HG02623 (cell line): ENCODE data around the gene CD19.
"Not testable (repeated sequence)": the region's sequence is repeated elsewhere in the genome, so short reads cannot be mapped to it uniquely, and the experiment has no call there.

Experiments used
- ATAC-seq: cut with Tn5 transposase; IDR thresholded peaks from one replicate; pipeline ENCODE4 v1.9.1; 2021; ENCODE audit warnings: moderate library complexity; ENCODE audit not compliant: unreplicated experiment

CD19 gene

GRCh38 chr16:28905800-28906372, 25.9 kb upstream of the CD19 start:
- ATAC-seq, result no peak

- no peak for ATAC-seq
Observed at GRCh38 chr16:28910086-28911031, 21.4 kb upstream of the CD19 start.

- no peak for ATAC-seq
Observed at GRCh38 chr16:28912558-28912957, 19.2 kb upstream of the CD19 start.

GRCh38 chr16:28913946-28914724, 17.6 kb upstream of the CD19 start:
- no peak for ATAC-seq

- ATAC-seq, result no peak
Observed at GRCh38 chr16:28915181-28915580, 16.6 kb upstream of the CD19 start.

GRCh38 chr16:28917095-28917494, 14.7 kb upstream of the CD19 start:
- no peak for ATAC-seq

- ATAC-seq, result no peak
Observed at GRCh38 chr16:28918698-28919097, 13.1 kb upstream of the CD19 start.

- ATAC-seq, result no peak
Observed at GRCh38 chr16:28923231-28923587, 8.6 kb upstream of the CD19 start.

GRCh38 chr16:28923652-28924398, 7.9 kb upstream of the CD19 start:
- peak; percentile 42 for ATAC-seq

GRCh38 chr16:28924399-28924761, 7.4 kb upstream of the CD19 start:
- no peak for ATAC-seq

- ATAC-seq, result peak; percentile 50
Observed at GRCh38 chr16:28924762-28925385, 6.9 kb upstream of the CD19 start, which contains the start of gene RABEP2. Gene RABEP2, minus strand, starts transcription at chr16:28925238. Its CDS starts 75 bp downstream, at chr16:28925163.

- ATAC-seq, result peak; percentile 21
Observed at GRCh38 chr16:28925386-28926228, 6.2 kb upstream of the CD19 start.

- ATAC-seq, result not testable (repeated sequence)
Observed at GRCh38 chr16:28926284-28926683, 5.5 kb upstream of the CD19 start.

- ATAC-seq, result no peak
Observed at GRCh38 chr16:28927815-28928214, 4.0 kb upstream of the CD19 start.

- ATAC-seq, result no peak
Observed at GRCh38 chr16:28930203-28930602, 1.6 kb upstream of the CD19 start.

GRCh38 chr16:28930652-28931051, 1.1 kb upstream of the CD19 start:
- no peak for ATAC-seq

GRCh38 chr16:28932339-28933141, 769 bp downstream of the CD19 start:
- ATAC-seq, result no peak

GRCh38 chr16:28933171-28933570, 1.4 kb downstream of the CD19 start:
- ATAC-seq, result no peak

GRCh38 chr16:28935346-28935745, 3.6 kb downstream of the CD19 start:
- ATAC-seq, result no peak
